K562 (cell line): ENCODE measurements around the gene PFDN2. TPM values are rescaled to one million over a fixed set of nuclear protein-coding genes. Genes with fewer than 3 reads are reported as not detected.

Source experiments
- ARNT ChIP-seq, 2 experiments: fragments of 450-650 bp; IDR thresholded peaks; 2 replicates each; pipeline ENCODE4 v1.6.1; 2016; ENCODE audit warnings: mild to moderate bottlenecking in 1 of 2
- CHCHD3 ChIP-seq: fragments of 250-450 bp; sonication (Bioruptor Pico); IDR thresholded peaks from 2 replicates; pipeline ENCODE4 v2.1.2; 2022; ENCODE audit warnings: mild to moderate bottlenecking
- CREM ChIP-seq: IDR thresholded peaks from 2 replicates; pipeline ENCODE4 v1.6.1; 2014; ENCODE audit warnings: antibody characterized with exemption, low read depth
- CXXC5 ChIP-seq: fragments of 250-450 bp; sonication (Bioruptor Pico); IDR thresholded peaks from 2 replicates; pipeline ENCODE4 v1.8.0; 2022; ENCODE audit warnings: inconsistent platforms, mild to moderate bottlenecking, moderate library complexity
- DACH1 ChIP-seq: fragments of 450-650 bp; IDR thresholded peaks from 2 replicates; pipeline ENCODE4 v1.6.1; 2018; ENCODE audit not compliant: partially characterized antibody
- ELF1 ChIP-seq: fragments of 200-800 bp; sonication (Bioruptor generic); IDR thresholded peaks from 2 replicates; pipeline ENCODE4 v1.6.1; 2016; ENCODE audit warnings: missing genetic modification characterization, missing compliant biosample characterization
- ETV6 ChIP-seq, 3 experiments: fragments of 150-350 bp in 1 of 3; sonication (generic) in 1 of 3; formaldehyde crosslinking in 1 of 3; IDR thresholded peaks; 2 replicates each; pipeline versions ENCODE4 v1.6.1 to v1.8.0; 2014 to 2022; ENCODE audit warnings: borderline replicate concordance in 2 of 3, low read depth in 2 of 3, antibody characterized with exemption in 1 of 3, low read length in 1 of 3, mild to moderate bottlenecking in 1 of 3, missing genetic modification reagents in 1 of 3
- KLF6 ChIP-seq: fragments of 250-450 bp; sonication (Bioruptor Pico); IDR thresholded peaks from 2 replicates; pipeline ENCODE4 v1.4.0; 2020; ENCODE audit warnings: mild to moderate bottlenecking, moderate library complexity, borderline replicate concordance
- MXI1 ChIP-seq: IDR thresholded peaks from 2 replicates; pipeline ENCODE4 v1.6.1; 2011; ENCODE audit warnings: low read depth, mild to moderate bottlenecking, improper control_type of control experiment, low read length
- NFIC ChIP-seq: fragments of 450-650 bp; IDR thresholded peaks from 2 replicates; pipeline ENCODE4 v1.6.1; 2017; ENCODE audit warnings: mild to moderate bottlenecking, inconsistent platforms
- POLR3G ChIP-seq: IDR thresholded peaks from 2 replicates; pipeline ENCODE4 v1.6.1; 2011; ENCODE audit not compliant: insufficient read length, insufficient replicate concordance; ENCODE audit errors: extremely low read depth
- RHOXF2B ChIP-seq: fragments of 250-450 bp; sonication (Bioruptor Pico); conservative IDR thresholded peaks from 2 replicates; pipeline ENCODE4 v1.5.1; 2021
- SMAD3 ChIP-seq: fragments of 450-650 bp; formaldehyde crosslinking; conservative IDR thresholded peaks from 2 replicates; pipeline ENCODE4 v1.4.0; 2020; ENCODE audit warnings: mild to moderate bottlenecking
- TAF7 ChIP-seq: fragments of 450-650 bp; IDR thresholded peaks from 2 replicates; pipeline ENCODE4 v1.6.1; 2016; ENCODE audit warnings: missing genetic modification characterization, missing compliant biosample characterization
- TARDBP ChIP-seq: fragments of 450-650 bp; IDR thresholded peaks from 2 replicates; pipeline ENCODE4 v1.6.1; 2016
- U2AF1 ChIP-seq: fragments of 200-400 bp; formaldehyde crosslinking; optimal IDR thresholded peaks from 2 replicates; pipeline ENCODE3; 2017; ENCODE audit warnings: mild to moderate bottlenecking, low read depth, low read length, moderate library complexity
- ZNF143 ChIP-seq: sonication (generic); formaldehyde crosslinking; IDR thresholded peaks from 2 replicates; pipeline ENCODE4 v1.9.0; 2022; ENCODE audit warnings: mild to moderate bottlenecking, missing genetic modification reagents
- ZNF212 ChIP-seq: fragments of 450-650 bp; formaldehyde crosslinking; IDR thresholded peaks from 2 replicates; pipeline ENCODE4 v1.4.0; 2020; ENCODE audit warnings: mild to moderate bottlenecking
- ZNF224 ChIP-seq: sonication (generic); formaldehyde crosslinking; IDR thresholded peaks from 2 replicates; pipeline ENCODE4 v1.8.0; 2022; ENCODE audit warnings: mild to moderate bottlenecking, missing genetic modification reagents
- ZNF253 ChIP-seq: fragments of 250-450 bp; sonication (Bioruptor Pico); conservative IDR thresholded peaks from 2 replicates; pipeline ENCODE4 v1.6.1; 2021; ENCODE audit warnings: mild to moderate bottlenecking
- ZNF717 ChIP-seq: fragments of 250-450 bp; sonication (Bioruptor Pico); IDR thresholded peaks from 2 replicates; pipeline ENCODE4 v1.5.0; 2021
- polyA plus RNA-seq, 8 experiments: library from polyadenylated mRNA; depleted of rRNA in 4 of 8; stranded (reverse) in 5 of 8; unstranded in 3 of 8; fragments of >200 nt; fragmentation: Nextera tagmentation in 2 of 8; fragmentation: Illumina TruSeq in 1 of 8; extraction: Ambion mirVana in 2 of 8; extraction: Trizol in 1 of 8; gene quantifications; 2 replicates each; pipeline versions ENCODE4 v1.2.1 to v1.2.3, GENCODE V29; 2011 to 2014; ENCODE audit warnings: inconsistent platforms in 1 of 8, missing spikeins in 1 of 8
- total RNA-seq, 7 experiments: library from RNA; depleted of rRNA in 6 of 7; stranded (reverse); fragments of >200 nt in 6 of 7; fragmentation: Illumina TruSeq in 2 of 7; extraction: Trizol in 2 of 7; gene quantifications; 2 replicates each; pipeline versions ENCODE4 v1.2.1 to v1.2.3, GENCODE V29; 2011 to 2021; ENCODE audit warnings: low replicate concordance in 1 of 7
- TF ChIP-seq, protein P1 (sequence below): sonication (generic); formaldehyde crosslinking; IDR thresholded peaks from 2 replicates; pipeline ENCODE4 v1.8.0; 2022; ENCODE audit warnings: mild to moderate bottlenecking, missing genetic modification reagents
- TF ChIP-seq, protein P2 (sequence below): sonication (generic); formaldehyde crosslinking; IDR thresholded peaks from 2 replicates; pipeline ENCODE4 v1.8.0; 2022; ENCODE audit warnings: missing genetic modification reagents, mild to moderate bottlenecking, moderate library complexity, borderline replicate concordance
- TF ChIP-seq, protein P3 (sequence below): fragments of 250-450 bp; sonication (Bioruptor Pico); IDR thresholded peaks from 2 replicates; pipeline ENCODE4 v1.8.0; 2022; ENCODE audit warnings: moderate library complexity, mild to moderate bottlenecking, inconsistent platforms
- TF ChIP-seq, protein P4 (sequence below), 3 experiments: fragments of 200-800 bp in 1 of 3; sonication (Bioruptor generic) in 1 of 3; sonication (generic) in 1 of 3; formaldehyde crosslinking in 1 of 3; IDR thresholded peaks; 2 replicates each; pipeline versions ENCODE4 v1.6.1 to v1.8.0; 2016 to 2022; ENCODE audit warnings: mild to moderate bottlenecking in 2 of 3, missing compliant biosample characterization in 2 of 3, missing genetic modification characterization in 2 of 3, missing genetic modification reagents in 1 of 3

The PFDN2 gene
- total and polyA plus RNA-seq, 9 of the 15 experiments (the other 6 are each of a cell fraction or from before 2014, with no cell fraction given), result 50.2 to 361 (median 144) TPM

DNA sequence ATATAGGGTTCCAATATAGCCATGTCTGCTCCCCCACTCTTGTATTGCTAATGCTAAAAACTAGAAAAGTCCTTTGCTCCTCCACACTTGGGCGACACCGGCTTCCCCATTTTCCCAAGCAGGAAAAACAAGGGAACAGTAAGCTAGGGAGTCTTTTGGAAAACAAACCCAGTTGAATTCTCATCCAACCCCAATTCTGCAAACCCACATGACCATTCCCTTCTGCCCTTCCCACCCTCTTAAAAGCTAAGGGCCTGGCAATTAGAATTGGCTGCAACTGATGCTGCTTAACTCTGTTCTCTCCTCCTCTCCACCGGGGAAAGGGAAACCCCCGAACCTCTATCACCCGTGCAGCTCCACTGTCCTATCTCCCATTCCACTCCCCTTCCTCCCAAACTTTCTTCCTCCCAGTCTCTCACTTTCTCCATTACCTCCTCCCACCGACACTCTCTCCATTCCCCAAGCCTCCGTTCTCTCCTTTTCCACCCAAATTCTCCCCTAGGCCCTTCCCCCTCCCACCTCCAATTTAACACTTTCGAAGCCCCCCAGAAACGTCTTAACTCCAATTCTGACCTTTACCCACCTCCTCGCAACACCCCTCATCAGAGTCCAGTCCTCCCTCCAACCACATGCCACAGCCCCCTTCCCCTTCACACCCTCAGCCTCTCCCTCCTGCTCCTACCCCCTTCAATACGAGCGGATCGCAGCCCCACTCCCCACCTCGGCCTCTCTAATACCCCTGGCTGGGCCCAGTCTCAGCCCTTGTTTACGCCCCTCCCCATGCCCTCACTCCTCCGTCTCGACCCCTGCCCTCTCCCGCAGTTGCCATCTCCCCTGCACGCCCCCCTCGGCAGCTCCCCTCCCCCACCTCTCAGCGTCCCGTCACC is 13.9 kb upstream of the PFDN2 start (continued):
- TF ChIP-seq NFIC (no peak), ZNF717 (CRISPR knock-in tag) (no peak), MXI1 (no peak), ELF1 (tag) (no peak), ETV6 (IDR thresholded peaks at IDR 0.05; ENCODE audit: borderline replicate concordance in 1 of 2, low read depth in 2 of 2, low read length in 1 of 2) (no peak), ETV6 (CRISPR knock-in tag; IDR thresholded peaks at IDR 0.05; ENCODE audit: borderline replicate concordance) (no peak), TARDBP (no peak), CREM (no peak), TAF7 (tag) (peak; percentile 53; the same call in 1 of the 2 replicates), ZNF143 (CRISPR knock-in tag) (no peak), RHOXF2B (CRISPR knock-in tag) (no peak), ZNF224 (CRISPR knock-in tag) (no peak), U2AF1 (no peak), ZNF253 (CRISPR knock-in tag) (no peak), SMAD3 (CRISPR knock-in tag) (no peak), POLR3G (no peak), ZNF212 (CRISPR knock-in tag) (no peak), KLF6 (CRISPR knock-in tag) (no peak), CHCHD3 (no peak), DACH1 (no peak), ARNT (IDR thresholded peaks at IDR 0.05) (peak; percentile 51 to 70; a peak in 2 of 4 replicates), CXXC5 (CRISPR knock-in tag) (no peak)
- TF ChIP-seq, protein P1, sequence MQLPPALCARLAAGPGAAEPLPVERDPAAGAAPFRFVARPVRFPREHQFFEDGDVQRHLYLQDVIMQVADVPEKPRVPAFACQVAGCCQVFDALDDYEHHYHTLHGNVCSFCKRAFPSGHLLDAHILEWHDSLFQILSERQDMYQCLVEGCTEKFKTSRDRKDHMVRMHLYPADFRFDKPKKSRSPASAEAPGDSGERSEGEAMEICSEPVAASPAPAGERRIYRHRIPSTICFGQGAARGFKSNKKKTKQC (CRISPR knock-in tag), result no peak
- TF ChIP-seq, protein P2, sequence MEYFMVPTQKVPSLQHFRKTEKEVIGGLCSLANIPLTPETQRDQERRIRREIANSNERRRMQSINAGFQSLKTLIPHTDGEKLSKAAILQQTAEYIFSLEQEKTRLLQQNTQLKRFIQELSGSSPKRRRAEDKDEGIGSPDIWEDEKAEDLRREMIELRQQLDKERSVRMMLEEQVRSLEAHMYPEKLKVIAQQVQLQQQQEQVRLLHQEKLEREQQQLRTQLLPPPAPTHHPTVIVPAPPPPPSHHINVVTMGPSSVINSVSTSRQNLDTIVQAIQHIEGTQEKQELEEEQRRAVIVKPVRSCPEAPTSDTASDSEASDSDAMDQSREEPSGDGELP (CRISPR knock-in tag), result no peak
- TF ChIP-seq, protein P3, sequence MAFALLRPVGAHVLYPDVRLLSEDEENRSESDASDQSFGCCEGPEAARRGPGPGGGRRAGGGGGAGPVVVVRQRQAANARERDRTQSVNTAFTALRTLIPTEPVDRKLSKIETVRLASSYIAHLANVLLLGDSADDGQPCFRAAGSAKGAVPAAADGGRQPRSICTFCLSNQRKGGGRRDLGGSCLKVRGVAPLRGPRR, result no peak
- TF ChIP-seq, protein P4, sequence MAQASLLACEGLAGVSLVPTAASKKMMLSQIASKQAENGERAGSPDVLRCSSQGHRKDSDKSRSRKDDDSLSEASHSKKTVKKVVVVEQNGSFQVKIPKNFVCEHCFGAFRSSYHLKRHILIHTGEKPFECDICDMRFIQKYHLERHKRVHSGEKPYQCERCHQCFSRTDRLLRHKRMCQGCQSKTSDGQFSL (CRISPR knock-in tag; IDR thresholded peaks at IDR 0.05), result no peak
- TF ChIP-seq, protein P4 (tag; IDR thresholded peaks at IDR 0.05), result 0 out of 4 replicates have a peak, but pooled peaks of 1 of the 2 experiments have one; percentile 18
